H9 (cell line): ENCODE measurements around the gene CC2D2B. TPM values are rescaled to one million over a fixed set of nuclear protein-coding genes. Genes with fewer than 3 reads are reported as not detected.

ENCODE experiments used
- DNase-seq: peaks from one replicate; pipeline ENCODE4 v3.0.0-alpha.2; 2017
- H2AFZ ChIP-seq: one replicate; pipeline ENCODE4 v1.6.1; 2013; ENCODE audit warnings: mild to moderate bottlenecking, low read length, control low read depth, moderate library complexity
- H2AK5ac ChIP-seq: 2 replicates; pipeline ENCODE4 v1.6.1; 2013; ENCODE audit warnings: low read length, control low read depth, mixed read lengths; ENCODE audit not compliant: insufficient read length
- H2BK120ac ChIP-seq: one replicate; pipeline ENCODE4 v1.6.1; 2013; ENCODE audit warnings: low read depth, mild to moderate bottlenecking, low read length, control low read depth, inconsistent platforms; ENCODE audit not compliant: poor library complexity, severe bottlenecking
- H2BK12ac ChIP-seq: 2 replicates; pipeline ENCODE4 v1.6.1; 2013; ENCODE audit warnings: low read length, control low read depth, mixed read lengths, low read depth; ENCODE audit not compliant: insufficient read length
- H2BK15ac ChIP-seq: 2 replicates; pipeline ENCODE4 v1.6.1; 2013; ENCODE audit warnings: low read depth, low read length, control low read depth
- H2BK20ac ChIP-seq: one replicate; pipeline ENCODE4 v1.6.1; 2013; ENCODE audit warnings: low read depth, mild to moderate bottlenecking, low read length, control low read depth, inconsistent platforms; ENCODE audit not compliant: poor library complexity, severe bottlenecking
- H2BK5ac ChIP-seq: 2 replicates; pipeline ENCODE4 v1.6.1; 2013; ENCODE audit warnings: low read length, control low read depth, mixed read lengths; ENCODE audit not compliant: insufficient read length
- H3K14ac ChIP-seq: 2 replicates; pipeline ENCODE4 v1.6.1; 2013; ENCODE audit warnings: low read length, control low read depth; ENCODE audit not compliant: insufficient read depth
- H3K18ac ChIP-seq: 2 replicates; pipeline ENCODE4 v1.6.1; 2013; ENCODE audit warnings: low read depth, mild to moderate bottlenecking, mixed read lengths, low read length, control low read depth; ENCODE audit not compliant: insufficient read length
- H3K23ac ChIP-seq: 2 replicates; pipeline ENCODE4 v1.6.1; 2013; ENCODE audit warnings: low read length, control low read depth, mixed read lengths, low read depth; ENCODE audit not compliant: insufficient read length
- H3K23me2 ChIP-seq: 2 replicates; pipeline ENCODE4 v1.6.1; 2013; ENCODE audit warnings: low read depth, mild to moderate bottlenecking, mixed read lengths, low read length, control low read depth; ENCODE audit not compliant: insufficient read length, poor library complexity, severe bottlenecking
- H3K27ac ChIP-seq: 2 replicates; pipeline ENCODE4 v1.5.1; 2013; ENCODE audit warnings: low read length, control low read depth, mixed read lengths, low read depth; ENCODE audit not compliant: insufficient read length
- H3K27me3 ChIP-seq: 2 replicates; pipeline ENCODE4 v1.6.1; 2013; ENCODE audit warnings: low read length, control low read depth, inconsistent platforms; ENCODE audit not compliant: insufficient read depth
- H3K4ac ChIP-seq: 2 replicates; pipeline ENCODE4 v1.6.1; 2013; ENCODE audit warnings: low read depth, mild to moderate bottlenecking, control low read depth, inconsistent platforms, low read length, moderate library complexity
- H3K4me1 ChIP-seq: 2 replicates; pipeline ENCODE4 v1.6.1; 2013; ENCODE audit warnings: low read length, control low read depth, inconsistent platforms; ENCODE audit not compliant: insufficient read depth
- H3K4me2 ChIP-seq: 2 replicates; pipeline ENCODE4 v1.6.1; 2013; ENCODE audit warnings: low read length, control low read depth, mixed read lengths; ENCODE audit not compliant: insufficient read length, insufficient read depth
- H3K56ac ChIP-seq: 2 replicates; pipeline ENCODE4 v1.6.1; 2013; ENCODE audit warnings: low read depth, mild to moderate bottlenecking, mixed read lengths, low read length, control low read depth; ENCODE audit not compliant: insufficient read length
- H3K79me1 ChIP-seq: 2 replicates; pipeline ENCODE4 v1.6.1; 2013; ENCODE audit warnings: low read depth, mild to moderate bottlenecking, moderate library complexity, low read length, control low read depth, inconsistent platforms; ENCODE audit not compliant: insufficient read depth, poor library complexity, severe bottlenecking
- H3K79me2 ChIP-seq: 2 replicates; pipeline ENCODE4 v1.6.1; 2013; ENCODE audit warnings: low read length, control low read depth, inconsistent platforms; ENCODE audit not compliant: insufficient read depth
- H3K9ac ChIP-seq: 2 replicates; pipeline ENCODE4 v1.6.1; 2013; ENCODE audit warnings: low read length, control low read depth, mixed read lengths; ENCODE audit not compliant: insufficient read length; ENCODE audit errors: extremely low read depth
- H3K9me3 ChIP-seq: one replicate; pipeline ENCODE4 v1.6.1; 2013; ENCODE audit warnings: low read depth, low read length, inconsistent platforms; ENCODE audit not compliant: control insufficient read depth
- H3T11ph ChIP-seq: one replicate; pipeline ENCODE4 v1.6.1; 2013; ENCODE audit warnings: mild to moderate bottlenecking, low read length, control low read depth, inconsistent platforms
- H4K20me1 ChIP-seq: one replicate; pipeline ENCODE4 v1.6.1; 2013; ENCODE audit not compliant: control insufficient read depth, insufficient read length, insufficient read depth
- H4K5ac ChIP-seq: 2 replicates; pipeline ENCODE4 v1.6.1; 2013; ENCODE audit warnings: low read depth, mild to moderate bottlenecking, mixed read lengths, low read length, control low read depth; ENCODE audit not compliant: insufficient read length
- H4K8ac ChIP-seq: replicated peaks from 2 replicates; pipeline ENCODE4 v1.6.1; 2013; ENCODE audit warnings: low read length, control low read depth, mixed read lengths, low read depth; ENCODE audit not compliant: insufficient read length
- H4K91ac ChIP-seq: 2 replicates; pipeline ENCODE4 v1.6.1; 2013; ENCODE audit warnings: low read depth, mild to moderate bottlenecking, moderate library complexity, mixed read lengths, low read length, control low read depth; ENCODE audit not compliant: insufficient read length
- H3K27ac Mint-ChIP-seq, 3 experiments: 2 replicates in 2 of 3; 3 replicates in 1 of 3; pipeline ENCODE4 v1.8.0; 2020 to 2021; ENCODE audit warnings: mixed read lengths in 3 of 3, mild to moderate bottlenecking in 1 of 3, moderate library complexity in 1 of 3
- H3K27me3 Mint-ChIP-seq: 2 replicates; pipeline ENCODE4 v1.8.0; 2021; ENCODE audit warnings: low read depth, mild to moderate bottlenecking, moderate library complexity, mixed read lengths
- H3K36me3 Mint-ChIP-seq, 3 experiments: 2 replicates in 2 of 3; 3 replicates in 1 of 3; pipeline ENCODE4 v1.8.0; 2020 to 2021; ENCODE audit warnings: low read depth in 3 of 3, mixed read lengths in 3 of 3; ENCODE audit not compliant: insufficient read depth in 1 of 3
- H3K4me1 Mint-ChIP-seq, 2 experiments: 2 replicates each; pipeline ENCODE4 v1.8.0; 2020; ENCODE audit warnings: mixed read lengths in 2 of 2
- H3K4me3 Mint-ChIP-seq, 2 experiments: 2 replicates in 1 of 2; 3 replicates in 1 of 2; pipeline ENCODE4 v1.8.0; 2020 to 2021; ENCODE audit warnings: mild to moderate bottlenecking in 2 of 2, mixed read lengths in 2 of 2, moderate library complexity in 1 of 2
- H3K9me3 Mint-ChIP-seq, 2 experiments: 2 replicates in 1 of 2; 3 replicates in 1 of 2; pipeline ENCODE4 v1.8.0; 2020; ENCODE audit warnings: mild to moderate bottlenecking in 2 of 2, mixed read lengths in 2 of 2, moderate library complexity in 1 of 2
- CTCF ChIP-seq: fragments of 200-600 bp; sonication (generic); conservative IDR thresholded peaks from 3 replicates; pipeline ENCODE4 v1.8.0; 2021; ENCODE audit warnings: antibody characterized with exemption, mild to moderate bottlenecking
- WGBS: extraction: QIAGEN DNeasy Blood & Tissue Kit; methylation state at CpG from one replicate; pipeline ENCODE4 v1.1.7; 2013; ENCODE audit warnings: missing lambda C conversion rate, low lambda C conversion rate, mixed read lengths; ENCODE audit not compliant: insufficient read length; ENCODE audit errors: extremely low coverage; 5-methylcytosine and 5-hydroxymethylcytosine counted together
- total RNA-seq: library from RNA; stranded (reverse); gene quantifications from 2 replicates; pipeline ENCODE4 v1.2.1, GENCODE V29; 2021

Gene CC2D2B
- total RNA-seq, 1 experiment from 2014 or later = 0.72 TPM

DNA sequence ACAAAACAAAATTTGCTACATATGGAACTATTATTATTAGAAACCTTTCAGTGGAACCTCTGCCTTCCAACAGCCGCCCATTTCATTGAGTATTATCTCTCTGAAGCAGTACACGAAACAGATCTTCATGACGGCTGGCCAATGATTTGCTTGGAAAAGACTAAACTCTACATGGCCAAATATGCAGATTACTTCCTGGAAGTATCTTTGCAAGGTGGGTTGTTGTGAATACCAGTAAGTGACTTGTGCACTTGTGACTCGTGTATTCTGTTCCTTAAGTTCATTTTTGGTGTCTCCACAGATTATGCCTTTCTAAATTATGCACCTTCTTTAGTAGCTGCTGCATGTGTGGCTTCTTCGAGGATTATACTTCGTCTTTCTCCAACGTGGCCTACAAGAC is 149.0 kb downstream of the CC2D2B start:
- no peaks in the 10 kb centered on the region for H3K23me2 ChIP-seq
- H4K20me1 ChIP-seq = no peaks in the 10 kb centered on the region
- no peaks in the 10 kb centered on the region for H3K9me3 ChIP-seq
- no peak for TF ChIP-seq CTCF
- H2BK5ac ChIP-seq = no peak overlapping the region
- no peaks in the 10 kb centered on the region for H3K9me3 Mint-ChIP-seq
- H2AFZ ChIP-seq = no peak overlapping the region
- H3K27me3 ChIP-seq = no peaks in the 10 kb centered on the region
- no peak overlapping the region for H3K9ac ChIP-seq
- H3T11ph ChIP-seq = no peak overlapping the region
- no peak overlapping the region for H3K4ac ChIP-seq
- H2BK20ac ChIP-seq = no peak overlapping the region
- no peak for DNase-seq
- H4K91ac ChIP-seq = no peak overlapping the region
- H3K4me1 ChIP-seq = no peaks in the 10 kb centered on the region
- H3K14ac ChIP-seq = no peak overlapping the region
- peaks cover 40 to 63% (median 59%) of the 10 kb centered on the region in 3 experiments; a peak in 6 of 7 replicates for H3K36me3 Mint-ChIP-seq
- peaks cover 10% of the 10 kb centered on the region in 2 experiments for H3K4me1 Mint-ChIP-seq
- no peak overlapping the region for H3K18ac ChIP-seq
- H3K27ac ChIP-seq = no peak overlapping the region
- H3K23ac ChIP-seq = no peak overlapping the region
- no peak overlapping the region for H4K8ac ChIP-seq
- H3K27ac Mint-ChIP-seq = no peak overlapping the region
- no peak overlapping the region for H2AK5ac ChIP-seq
- no peak overlapping the region for H3K4me2 ChIP-seq
- peaks cover 5% of the 10 kb centered on the region for H3K79me1 ChIP-seq
- no peak overlapping the region for H2BK120ac ChIP-seq
- H3K79me2 ChIP-seq = peaks cover 5% of the 10 kb centered on the region; the same call in 1 of the 2 replicates
- no peak overlapping the region for H4K5ac ChIP-seq
- no peaks in the 10 kb centered on the region for H3K27me3 Mint-ChIP-seq
- no peak overlapping the region for H2BK12ac ChIP-seq
- no CpG with 5 or more reads among the region's 7 CpGs for WGBS
- H3K4me3 Mint-ChIP-seq = no peak overlapping the region
- no peak overlapping the region for H3K56ac ChIP-seq
- no peak overlapping the region for H2BK15ac ChIP-seq
